DMS79 treated with DMSO at 0.1 percent for 48 hours (cell line): Measurements from ENCODE around the gene MED12L.
A peak's percentile ranks its signal among the peaks of the same experiment; 100 is the strongest.
"Not testable (repeated sequence)": the region's sequence is repeated elsewhere in the genome, so short reads cannot be mapped to it uniquely, and the experiment has no call there.

Source experiments
- DNase-seq: peaks from one replicate; lab custom pipeline; 2025; lab: John Stamatoyannopoulos, UW

The MED12L gene

DNA sequence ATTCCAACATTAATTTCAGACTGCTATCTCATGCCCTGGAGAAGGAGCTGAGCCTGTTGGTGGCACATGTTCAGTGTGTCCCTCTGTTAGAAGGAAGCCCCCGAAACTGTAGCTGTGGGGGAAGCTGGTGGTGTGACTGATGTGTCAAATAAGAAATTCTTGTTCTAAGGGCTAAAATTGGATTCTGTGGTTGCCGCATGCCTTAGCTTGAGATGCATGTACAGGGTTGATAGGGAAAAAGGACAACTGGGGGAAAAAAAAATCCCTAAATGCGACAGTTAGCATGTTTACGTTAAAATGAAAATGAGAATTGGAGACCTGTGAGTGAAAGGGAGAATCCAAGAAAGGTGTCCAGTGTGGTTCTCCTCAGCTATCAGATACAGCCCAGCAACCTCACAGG, 58.6 kb downstream of the MED12L start:
- no peak for DNase-seq

GRCh38 chr3:151144760-151145159, 59.3 kb downstream of the MED12L start:
- DNase-seq = no peak

- no peak for DNase-seq
These were observed 60.2 kb downstream of the MED12L start for GRCh38 chr3:151145713-151146070.

GRCh38 chr3:151146071-151146730, 60.7 kb downstream of the MED12L start:
- peak; percentile 71 for DNase-seq

- no peak for DNase-seq
These were observed 61.2 kb downstream of the MED12L start for GRCh38 chr3:151146731-151147091.

DNA sequence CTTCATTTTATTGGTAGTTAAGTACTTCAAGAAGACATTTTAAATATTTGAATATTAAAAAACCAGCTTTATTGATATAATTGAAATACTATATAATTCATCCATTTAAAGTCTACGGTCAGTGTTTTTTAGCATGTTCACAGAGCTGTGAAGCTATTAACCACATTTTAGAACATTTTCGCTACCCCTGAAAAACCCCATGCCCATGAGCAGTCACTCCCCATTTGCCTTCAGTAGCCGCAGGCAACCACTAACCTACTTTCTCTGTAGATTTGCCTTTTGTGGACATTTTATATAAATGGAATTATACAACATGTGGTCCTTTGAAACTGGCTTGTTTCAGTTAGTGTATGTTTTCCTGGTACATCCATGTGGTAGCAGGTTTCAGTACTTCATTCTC, 61.8 kb downstream of the MED12L start:
- DNase-seq = no peak

- DNase-seq = no peak
These were observed 67.1 kb downstream of the MED12L start for GRCh38 chr3:151152455-151153079.

DNA sequence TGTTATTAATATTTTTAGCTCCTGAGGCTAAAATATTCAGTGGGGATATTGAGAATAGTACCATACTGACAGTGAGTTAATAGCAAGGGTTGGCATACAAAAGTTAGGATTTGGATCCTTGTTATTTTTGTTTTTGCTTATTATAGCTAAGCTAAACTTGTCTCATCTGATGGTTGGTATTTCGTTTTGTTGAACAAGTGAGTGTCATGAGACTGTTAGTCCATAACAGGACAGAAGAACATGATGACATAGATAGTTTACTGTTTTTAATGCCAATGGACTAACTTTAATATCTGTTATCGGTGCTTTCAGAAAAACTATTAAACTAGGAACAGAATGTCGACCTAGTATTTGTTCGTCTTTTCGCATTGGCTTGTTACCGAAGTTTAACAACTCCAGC, 69.1 kb downstream of the MED12L start:
- no peak for DNase-seq

- no peak for DNase-seq
These were observed 70.1 kb downstream of the MED12L start for GRCh38 chr3:151155409-151156128.

GRCh38 chr3:151156618-151157216, 71.3 kb downstream of the MED12L start:
- peak; percentile 9 for DNase-seq

GRCh38 chr3:151159806-151160205, 74.3 kb downstream of the MED12L start:
- no peak for DNase-seq

DNA sequence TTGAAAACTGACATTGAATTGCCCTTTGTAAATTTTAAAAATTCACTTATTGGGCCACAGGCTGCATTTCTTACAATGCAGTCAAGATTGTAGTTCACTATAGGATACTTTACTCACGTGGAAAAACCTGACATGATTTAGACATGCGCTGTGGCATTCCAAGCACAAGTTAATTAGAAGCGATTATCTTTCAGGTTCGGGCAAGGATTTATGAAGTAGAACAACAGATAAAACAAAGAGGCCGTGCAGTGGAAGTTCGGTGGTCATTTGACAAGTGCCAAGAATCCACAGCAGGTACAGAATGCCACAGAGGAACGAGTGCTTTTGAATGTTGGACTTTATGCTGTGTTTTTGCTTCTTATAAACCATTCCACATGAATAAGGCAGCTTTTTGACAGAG, 79.8 kb downstream of the MED12L start:
- no peak for DNase-seq

- no peak for DNase-seq
These were observed 80.7 kb downstream of the MED12L start for GRCh38 chr3:151166161-151166560.

DNA sequence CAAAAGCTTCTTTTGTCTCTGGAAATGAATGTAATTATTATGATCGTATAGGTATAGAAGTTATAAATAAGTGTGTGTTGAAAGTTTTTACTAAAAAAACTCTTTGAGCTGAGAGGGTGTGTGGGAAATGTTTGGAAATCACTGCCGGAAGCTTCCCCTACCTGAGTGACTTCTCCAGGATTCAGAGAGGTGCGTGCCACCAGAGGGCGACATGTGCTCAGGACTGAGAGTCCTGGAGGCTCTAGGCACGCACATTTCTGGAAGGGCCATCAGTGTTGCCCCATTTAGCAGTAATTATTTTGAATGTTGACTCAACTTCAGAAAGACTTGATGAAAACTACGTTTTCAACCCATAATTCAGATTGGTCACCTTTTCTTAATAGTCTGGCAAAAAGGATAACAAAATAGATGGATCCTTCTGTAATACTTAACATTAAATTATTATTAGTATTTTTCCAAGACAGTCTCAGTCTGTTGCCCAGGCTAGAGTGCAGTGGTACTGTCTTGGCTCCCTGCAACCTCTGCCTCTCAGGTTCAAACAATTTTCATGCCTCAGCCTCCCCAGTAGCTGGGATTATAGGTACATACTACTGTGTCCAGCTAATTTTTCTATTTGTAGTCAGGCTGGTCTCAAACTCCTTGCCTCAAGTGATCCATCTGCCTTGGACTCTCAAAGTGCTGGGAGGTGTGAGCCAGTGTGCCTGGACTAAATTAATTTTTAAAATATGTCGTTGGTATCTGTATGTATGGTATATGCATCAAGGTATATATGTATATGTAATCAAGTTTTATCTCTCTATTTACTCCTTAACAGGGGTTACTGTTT, 83.0 kb downstream of the MED12L start:
- no peak for DNase-seq

DNA sequence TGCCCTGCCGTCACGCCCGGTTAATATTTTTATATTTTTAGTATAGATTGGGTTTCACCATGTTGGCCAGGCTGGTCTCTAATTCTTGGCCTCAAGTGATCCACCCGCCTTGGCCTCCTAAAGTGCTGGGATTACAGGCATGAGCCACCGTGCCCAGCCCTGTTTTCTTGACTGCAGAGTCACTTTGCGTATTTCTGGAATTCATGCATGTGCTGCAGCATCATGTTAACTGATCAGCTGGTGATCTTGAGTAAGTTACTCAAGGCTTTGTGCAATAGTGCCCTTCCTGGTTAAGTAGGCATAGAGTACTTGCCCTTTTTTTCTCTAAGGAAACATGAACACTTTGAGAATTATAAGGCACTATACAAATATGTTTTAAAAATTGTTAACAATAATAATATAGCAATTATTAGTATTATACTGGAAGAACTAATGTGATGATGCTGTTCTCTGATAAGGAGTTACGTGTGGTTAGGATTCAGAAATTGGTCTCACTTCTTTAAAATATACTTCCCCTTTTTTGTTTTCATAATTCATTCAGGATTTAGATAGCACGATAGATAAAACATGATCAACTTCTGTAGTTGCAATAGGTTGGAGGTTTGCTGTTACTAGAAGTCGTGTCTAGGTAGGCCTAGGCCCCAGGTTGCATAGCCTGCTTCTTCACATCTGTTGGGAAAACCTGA, 83.9 kb downstream of the MED12L start:
- DNase-seq = no peak

DNA sequence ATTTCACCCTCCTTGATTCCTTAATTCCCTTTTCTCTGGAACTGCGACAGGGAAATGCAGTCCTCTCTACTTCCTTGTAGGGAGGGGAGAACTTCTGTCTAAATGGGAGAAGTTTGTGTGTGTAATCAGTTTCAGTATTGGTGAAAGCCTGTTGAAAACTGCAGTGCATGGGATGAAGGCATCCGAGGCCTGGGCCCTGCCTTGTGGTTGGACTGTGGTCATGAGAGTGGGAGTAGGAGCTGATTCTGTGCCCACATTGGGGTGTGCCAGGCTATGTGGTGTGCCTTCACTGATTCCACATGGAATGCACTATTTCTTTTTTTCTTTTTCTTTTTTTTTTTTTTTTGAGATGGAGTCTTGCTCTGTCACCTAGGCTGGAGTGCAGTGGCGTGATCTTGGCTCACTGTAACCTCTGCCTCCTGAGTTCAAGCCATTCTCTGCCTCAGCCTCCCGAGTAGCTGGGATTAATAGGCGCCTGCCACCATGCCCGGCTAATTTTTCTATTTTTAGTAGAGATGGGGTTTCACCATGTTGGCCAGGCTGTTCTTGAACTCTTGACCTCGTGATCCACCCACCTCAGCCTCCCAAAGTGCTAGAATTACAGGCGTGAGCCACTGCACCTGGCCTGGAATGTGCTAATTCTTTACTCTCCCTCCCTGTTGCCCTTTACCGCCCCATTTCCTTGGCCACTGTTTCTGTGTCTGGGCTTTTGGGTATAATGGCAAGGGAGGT, 84.7 kb downstream of the MED12L start:
- not testable (repeated sequence) for DNase-seq

DNA sequence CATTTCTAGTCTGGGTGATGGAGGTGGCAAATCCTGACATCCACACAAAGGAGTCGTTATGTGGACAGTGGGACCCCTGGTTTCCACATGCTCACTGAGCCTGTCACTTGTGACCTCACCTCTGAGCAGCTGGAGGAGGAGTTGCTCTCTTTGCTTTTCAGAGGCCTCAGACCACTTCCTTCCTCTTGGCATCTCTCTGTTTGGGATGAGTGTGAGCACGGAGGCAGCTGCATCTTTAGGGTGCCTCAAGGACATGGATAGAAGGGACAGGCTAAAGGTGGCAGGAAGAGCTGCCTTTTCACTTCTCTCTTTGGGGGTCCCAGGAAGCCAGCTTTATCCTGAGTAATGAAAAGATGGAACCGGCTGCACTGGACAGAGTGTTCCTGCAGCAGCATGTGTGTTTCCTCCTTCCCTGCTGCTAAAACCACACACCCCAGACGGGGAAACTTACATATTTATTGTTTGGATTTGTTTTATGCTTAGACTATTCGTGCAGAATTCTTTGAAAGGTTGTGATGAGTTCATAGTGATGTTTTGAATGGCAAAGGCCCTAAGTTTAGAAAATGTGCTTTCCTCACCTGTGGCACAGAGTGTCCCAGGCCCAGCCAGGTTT, 85.8 kb downstream of the MED12L start:
- no peak for DNase-seq

DNA sequence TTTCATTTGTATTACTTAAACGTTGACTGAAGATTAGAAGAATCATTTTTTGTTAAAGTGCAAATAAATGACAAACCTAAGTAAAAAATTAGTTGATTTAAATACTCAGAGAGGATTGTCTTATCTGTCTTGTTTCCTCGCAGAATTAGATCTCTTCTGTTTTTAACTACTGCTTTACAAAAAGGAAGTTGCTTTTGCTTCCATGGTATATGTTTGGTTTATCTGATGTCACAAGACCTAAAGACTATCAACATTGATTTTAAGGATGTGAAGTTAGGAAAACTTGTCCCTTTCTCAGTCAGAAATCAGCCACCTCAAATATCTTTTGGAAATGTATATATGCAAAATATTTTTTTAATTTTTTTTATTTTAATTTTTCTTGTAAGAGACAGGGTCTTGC, 88.9 kb downstream of the MED12L start:
- DNase-seq = no peak

DNA sequence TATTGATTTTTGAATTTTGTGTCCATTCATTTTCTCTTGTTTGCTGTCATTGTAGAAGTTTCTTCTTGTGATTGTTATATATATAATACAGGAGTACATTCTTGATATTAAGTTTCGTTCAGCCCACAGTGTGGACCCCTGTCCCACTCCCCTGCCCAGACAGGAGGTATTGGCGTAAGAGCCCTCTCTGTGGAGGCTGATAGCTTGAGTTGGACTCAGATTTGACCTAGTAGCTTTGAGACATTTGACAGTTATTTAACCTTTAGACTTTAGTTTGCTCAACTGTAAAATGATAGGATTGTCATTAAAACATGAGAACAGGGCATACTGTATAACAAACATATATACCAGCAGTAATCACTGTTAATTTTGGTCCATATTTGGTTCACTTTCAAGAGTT, 90.5 kb downstream of the MED12L start:
- no peak for DNase-seq

DNA sequence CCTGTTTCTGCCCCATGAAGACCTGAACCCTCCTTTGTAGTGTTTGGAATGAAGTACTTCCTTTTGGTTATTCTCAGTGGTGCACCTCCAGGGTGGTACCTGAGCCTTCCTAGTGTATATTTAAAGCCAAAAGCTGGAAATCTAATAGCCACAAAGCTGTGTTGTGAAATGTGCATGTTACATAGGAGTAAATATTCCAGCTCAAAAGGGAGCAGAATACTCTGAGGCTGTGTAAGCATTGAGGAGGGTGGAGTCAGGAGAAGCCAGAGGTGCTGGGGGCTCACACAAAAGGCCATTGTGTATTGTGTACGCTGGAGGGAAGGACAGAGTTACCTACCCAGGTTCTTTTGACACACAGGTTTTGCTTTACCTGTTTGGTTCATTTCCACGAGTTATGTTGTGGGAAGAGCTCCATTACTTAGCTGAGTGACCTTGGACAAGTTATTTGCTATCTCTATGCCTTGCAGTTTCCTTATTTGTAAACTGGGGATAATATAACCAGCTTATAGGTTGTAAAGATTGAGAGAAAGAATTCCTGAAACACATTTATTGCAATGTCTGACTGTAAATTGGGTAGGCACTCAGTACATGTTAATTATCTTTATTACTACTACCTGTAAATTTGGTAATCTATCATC, 92.9 kb downstream of the MED12L start:
- no peak for DNase-seq
